SK-N-SH treated with all-trans-retinoic acid at 6 μM for 48 hours (cell line): ENCODE results near the gene KRT4.

Experiments used
- ATAC-seq: fragments of 200-7000 bp; cut with Tn5 transposase; 3 replicates; pipeline ENCODE4 v1.9.1; 2020; ENCODE audit warnings: mild to moderate bottlenecking, moderate library complexity
- ARNTL ChIP-seq: fragments of 450-650 bp; formaldehyde crosslinking; IDR thresholded peaks from 2 replicates; pipeline ENCODE4 v1.5.0; 2020; ENCODE audit warnings: low read depth, mild to moderate bottlenecking, moderate library complexity, borderline replicate concordance
- BACH2 ChIP-seq: fragments of 250-450 bp; sonication (Bioruptor Pico); IDR thresholded peaks from 2 replicates; pipeline ENCODE4 v1.9.0; 2021; ENCODE audit warnings: mild to moderate bottlenecking, borderline replicate concordance
- CSDC2 ChIP-seq: fragments of 250-450 bp; sonication (Bioruptor Pico); IDR thresholded peaks from 2 replicates; pipeline ENCODE4 v1.5.0; 2020; ENCODE audit warnings: mild to moderate bottlenecking, moderate library complexity
- ESRRG ChIP-seq: fragments of 250-450 bp; sonication (Bioruptor Pico); IDR thresholded peaks from 2 replicates; pipeline ENCODE4 v1.6.1; 2021; ENCODE audit warnings: mild to moderate bottlenecking
- GLIS3 ChIP-seq: fragments of 250-450 bp; sonication (Bioruptor Pico); IDR thresholded peaks from 2 replicates; pipeline ENCODE4 v1.5.0; 2020; ENCODE audit warnings: mild to moderate bottlenecking, moderate library complexity
- ISL1 ChIP-seq: fragments of 250-450 bp; sonication (Bioruptor Pico); IDR thresholded peaks from 2 replicates; pipeline ENCODE4 v2.1.2; 2022; ENCODE audit warnings: mild to moderate bottlenecking, moderate library complexity
- OSR1 ChIP-seq: fragments of 250-450 bp; sonication (Bioruptor Pico); IDR thresholded peaks from 2 replicates; pipeline ENCODE4 v1.8.0; 2022; ENCODE audit warnings: moderate library complexity, mild to moderate bottlenecking, inconsistent platforms
- PPARA ChIP-seq: fragments of 250-450 bp; sonication (Bioruptor Pico); IDR thresholded peaks from 2 replicates; pipeline ENCODE4 v1.5.0; 2020; ENCODE audit warnings: mild to moderate bottlenecking, borderline replicate concordance
- RARB ChIP-seq: fragments of 250-450 bp; sonication (Bioruptor Pico); IDR thresholded peaks from 2 replicates; pipeline ENCODE4 v1.8.0; 2021; ENCODE audit warnings: mild to moderate bottlenecking, moderate library complexity
- SNAI2 ChIP-seq: fragments of 250-450 bp; sonication (Bioruptor Pico); IDR thresholded peaks from 2 replicates; pipeline ENCODE4 v1.5.0; 2020; ENCODE audit warnings: mild to moderate bottlenecking, moderate library complexity
- TCF4 ChIP-seq: fragments of 250-450 bp; sonication (Bioruptor Pico); IDR thresholded peaks from 2 replicates; pipeline ENCODE4 v1.8.0; 2021; ENCODE audit warnings: mild to moderate bottlenecking, moderate library complexity, borderline replicate concordance
- TOX ChIP-seq: fragments of 250-450 bp; sonication (Bioruptor Pico); IDR thresholded peaks from 2 replicates; pipeline ENCODE4 v1.8.0; 2021; ENCODE audit warnings: mild to moderate bottlenecking, moderate library complexity, borderline replicate concordance
- ZC3H10 ChIP-seq: fragments of 250-450 bp; sonication (Bioruptor Pico); IDR thresholded peaks from 2 replicates; pipeline ENCODE4 v1.5.1; 2021; ENCODE audit warnings: mild to moderate bottlenecking, moderate library complexity
- ZFP3 ChIP-seq: fragments of 250-450 bp; sonication (Bioruptor Pico); IDR thresholded peaks from 2 replicates; pipeline ENCODE4 v1.5.0; 2020; ENCODE audit warnings: mild to moderate bottlenecking, moderate library complexity
- ZFP30 ChIP-seq: fragments of 450-650 bp; formaldehyde crosslinking; IDR thresholded peaks from 2 replicates; pipeline ENCODE4 v1.5.0; 2022; ENCODE audit warnings: mild to moderate bottlenecking, moderate library complexity
- ZNF565 ChIP-seq: fragments of 450-650 bp; formaldehyde crosslinking; conservative IDR thresholded peaks from 2 replicates; pipeline ENCODE4 v1.5.0; 2020; ENCODE audit warnings: low read depth, mild to moderate bottlenecking, moderate library complexity
- ZNF70 ChIP-seq: fragments of 450-650 bp; formaldehyde crosslinking; IDR thresholded peaks from 2 replicates; pipeline ENCODE4 v1.5.0; 2020; ENCODE audit warnings: mild to moderate bottlenecking, moderate library complexity
- ZNF8 ChIP-seq: fragments of 450-650 bp; formaldehyde crosslinking; IDR thresholded peaks from 2 replicates; pipeline ENCODE4 v1.5.0; 2020; ENCODE audit warnings: mild to moderate bottlenecking, moderate library complexity
- TF ChIP-seq, protein P1 (sequence below): fragments of 250-450 bp; sonication (Bioruptor Pico); IDR thresholded peaks from 2 replicates; pipeline ENCODE4 v1.8.0; 2020; ENCODE audit warnings: mild to moderate bottlenecking, moderate library complexity, borderline replicate concordance
- TF ChIP-seq, protein P2 (sequence below): fragments of 250-450 bp; sonication (Bioruptor Pico); IDR thresholded peaks from 2 replicates; pipeline ENCODE4 v1.5.1; 2020; ENCODE audit warnings: low read depth, mild to moderate bottlenecking, moderate library complexity
- TF ChIP-seq, protein P3 (sequence below): fragments of 250-450 bp; sonication (Bioruptor Pico); IDR thresholded peaks from 2 replicates; pipeline ENCODE4 v1.5.0; 2020; ENCODE audit warnings: mild to moderate bottlenecking, moderate library complexity
- TF ChIP-seq, protein P4 (sequence below): fragments of 250-450 bp; sonication (Bioruptor Pico); IDR thresholded peaks from 2 replicates; pipeline ENCODE4 v1.5.1; 2021; ENCODE audit warnings: mild to moderate bottlenecking, moderate library complexity
- TF ChIP-seq, protein P5 (sequence below): fragments of 250-450 bp; sonication (Bioruptor Pico); IDR thresholded peaks from 2 replicates; pipeline ENCODE4 v1.8.0; 2021; ENCODE audit warnings: low read depth, mild to moderate bottlenecking, moderate library complexity, borderline replicate concordance

KRT4 gene

DNA sequence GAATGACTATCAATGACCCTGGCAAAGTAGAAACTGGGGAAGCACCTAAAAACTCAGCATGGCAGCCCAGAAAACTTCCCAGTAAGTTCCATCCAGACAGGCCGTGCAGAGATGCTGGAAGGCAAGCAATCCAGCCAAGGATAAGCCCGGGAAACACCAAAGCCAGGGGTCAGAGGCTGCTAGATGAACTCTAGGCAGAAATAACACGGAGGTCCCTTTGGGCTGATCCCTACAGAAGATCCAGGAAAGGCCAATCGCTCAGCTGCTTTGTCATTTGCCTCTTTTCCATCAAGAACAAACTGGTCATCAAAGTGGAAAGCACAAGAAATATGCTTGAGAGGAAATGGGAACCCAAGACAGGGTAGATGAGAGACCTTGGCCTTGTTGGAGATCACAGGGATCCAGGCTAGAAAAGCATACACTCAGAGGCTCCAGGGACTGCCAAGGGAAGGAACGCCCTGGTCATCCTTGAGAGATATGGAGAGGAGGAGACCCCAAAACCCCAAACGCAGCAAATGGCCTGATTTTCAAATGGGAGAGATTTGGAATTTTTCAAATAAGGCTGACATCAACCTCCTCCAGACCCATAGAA is 13.7 kb upstream of the KRT4 start:
- no peak for ATAC-seq
- TF ChIP-seq TCF4 (CRISPR knock-in tag) (no peak), OSR1 (no peak), ZFP3 (no peak), ZC3H10 (CRISPR knock-in tag) (no peak), GLIS3 (CRISPR knock-in tag) (no peak), ISL1 (CRISPR knock-in tag) (no peak), RARB (no peak), ESRRG (no peak), SNAI2 (CRISPR knock-in tag) (no peak), ZNF565 (CRISPR knock-in tag) (no peak), TOX (CRISPR knock-in tag) (no peak), BACH2 (no peak), PPARA (CRISPR knock-in tag) (no peak), ZNF70 (CRISPR knock-in tag) (no peak), ARNTL (CRISPR knock-in tag) (no peak), ZNF8 (CRISPR knock-in tag) (no peak), CSDC2 (CRISPR knock-in tag) (no peak)
- TF ChIP-seq, protein P1, sequence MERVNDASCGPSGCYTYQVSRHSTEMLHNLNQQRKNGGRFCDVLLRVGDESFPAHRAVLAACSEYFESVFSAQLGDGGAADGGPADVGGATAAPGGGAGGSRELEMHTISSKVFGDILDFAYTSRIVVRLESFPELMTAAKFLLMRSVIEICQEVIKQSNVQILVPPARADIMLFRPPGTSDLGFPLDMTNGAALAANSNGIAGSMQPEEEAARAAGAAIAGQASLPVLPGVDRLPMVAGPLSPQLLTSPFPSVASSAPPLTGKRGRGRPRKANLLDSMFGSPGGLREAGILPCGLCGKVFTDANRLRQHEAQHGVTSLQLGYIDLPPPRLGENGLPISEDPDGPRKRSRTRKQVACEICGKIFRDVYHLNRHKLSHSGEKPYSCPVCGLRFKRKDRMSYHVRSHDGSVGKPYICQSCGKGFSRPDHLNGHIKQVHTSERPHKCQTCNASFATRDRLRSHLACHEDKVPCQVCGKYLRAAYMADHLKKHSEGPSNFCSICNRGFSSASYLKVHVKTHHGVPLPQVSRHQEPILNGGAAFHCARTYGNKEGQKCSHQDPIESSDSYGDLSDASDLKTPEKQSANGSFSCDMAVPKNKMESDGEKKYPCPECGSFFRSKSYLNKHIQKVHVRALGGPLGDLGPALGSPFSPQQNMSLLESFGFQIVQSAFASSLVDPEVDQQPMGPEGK (CRISPR knock-in tag): no peak
- TF ChIP-seq, protein P2, sequence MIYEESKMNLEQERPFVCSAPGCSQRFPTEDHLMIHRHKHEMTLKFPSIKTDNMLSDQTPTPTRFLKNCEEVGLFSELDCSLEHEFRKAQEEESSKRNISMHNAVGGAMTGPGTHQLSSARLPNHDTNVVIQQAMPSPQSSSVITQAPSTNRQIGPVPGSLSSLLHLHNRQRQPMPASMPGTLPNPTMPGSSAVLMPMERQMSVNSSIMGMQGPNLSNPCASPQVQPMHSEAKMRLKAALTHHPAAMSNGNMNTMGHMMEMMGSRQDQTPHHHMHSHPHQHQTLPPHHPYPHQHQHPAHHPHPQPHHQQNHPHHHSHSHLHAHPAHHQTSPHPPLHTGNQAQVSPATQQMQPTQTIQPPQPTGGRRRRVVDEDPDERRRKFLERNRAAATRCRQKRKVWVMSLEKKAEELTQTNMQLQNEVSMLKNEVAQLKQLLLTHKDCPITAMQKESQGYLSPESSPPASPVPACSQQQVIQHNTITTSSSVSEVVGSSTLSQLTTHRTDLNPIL (CRISPR knock-in tag): no peak
- TF ChIP-seq, protein P3, sequence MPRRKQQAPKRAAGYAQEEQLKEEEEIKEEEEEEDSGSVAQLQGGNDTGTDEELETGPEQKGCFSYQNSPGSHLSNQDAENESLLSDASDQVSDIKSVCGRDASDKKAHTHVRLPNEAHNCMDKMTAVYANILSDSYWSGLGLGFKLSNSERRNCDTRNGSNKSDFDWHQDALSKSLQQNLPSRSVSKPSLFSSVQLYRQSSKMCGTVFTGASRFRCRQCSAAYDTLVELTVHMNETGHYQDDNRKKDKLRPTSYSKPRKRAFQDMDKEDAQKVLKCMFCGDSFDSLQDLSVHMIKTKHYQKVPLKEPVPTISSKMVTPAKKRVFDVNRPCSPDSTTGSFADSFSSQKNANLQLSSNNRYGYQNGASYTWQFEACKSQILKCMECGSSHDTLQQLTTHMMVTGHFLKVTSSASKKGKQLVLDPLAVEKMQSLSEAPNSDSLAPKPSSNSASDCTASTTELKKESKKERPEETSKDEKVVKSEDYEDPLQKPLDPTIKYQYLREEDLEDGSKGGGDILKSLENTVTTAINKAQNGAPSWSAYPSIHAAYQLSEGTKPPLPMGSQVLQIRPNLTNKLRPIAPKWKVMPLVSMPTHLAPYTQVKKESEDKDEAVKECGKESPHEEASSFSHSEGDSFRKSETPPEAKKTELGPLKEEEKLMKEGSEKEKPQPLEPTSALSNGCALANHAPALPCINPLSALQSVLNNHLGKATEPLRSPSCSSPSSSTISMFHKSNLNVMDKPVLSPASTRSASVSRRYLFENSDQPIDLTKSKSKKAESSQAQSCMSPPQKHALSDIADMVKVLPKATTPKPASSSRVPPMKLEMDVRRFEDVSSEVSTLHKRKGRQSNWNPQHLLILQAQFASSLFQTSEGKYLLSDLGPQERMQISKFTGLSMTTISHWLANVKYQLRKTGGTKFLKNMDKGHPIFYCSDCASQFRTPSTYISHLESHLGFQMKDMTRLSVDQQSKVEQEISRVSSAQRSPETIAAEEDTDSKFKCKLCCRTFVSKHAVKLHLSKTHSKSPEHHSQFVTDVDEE (CRISPR knock-in tag): no peak

DNA sequence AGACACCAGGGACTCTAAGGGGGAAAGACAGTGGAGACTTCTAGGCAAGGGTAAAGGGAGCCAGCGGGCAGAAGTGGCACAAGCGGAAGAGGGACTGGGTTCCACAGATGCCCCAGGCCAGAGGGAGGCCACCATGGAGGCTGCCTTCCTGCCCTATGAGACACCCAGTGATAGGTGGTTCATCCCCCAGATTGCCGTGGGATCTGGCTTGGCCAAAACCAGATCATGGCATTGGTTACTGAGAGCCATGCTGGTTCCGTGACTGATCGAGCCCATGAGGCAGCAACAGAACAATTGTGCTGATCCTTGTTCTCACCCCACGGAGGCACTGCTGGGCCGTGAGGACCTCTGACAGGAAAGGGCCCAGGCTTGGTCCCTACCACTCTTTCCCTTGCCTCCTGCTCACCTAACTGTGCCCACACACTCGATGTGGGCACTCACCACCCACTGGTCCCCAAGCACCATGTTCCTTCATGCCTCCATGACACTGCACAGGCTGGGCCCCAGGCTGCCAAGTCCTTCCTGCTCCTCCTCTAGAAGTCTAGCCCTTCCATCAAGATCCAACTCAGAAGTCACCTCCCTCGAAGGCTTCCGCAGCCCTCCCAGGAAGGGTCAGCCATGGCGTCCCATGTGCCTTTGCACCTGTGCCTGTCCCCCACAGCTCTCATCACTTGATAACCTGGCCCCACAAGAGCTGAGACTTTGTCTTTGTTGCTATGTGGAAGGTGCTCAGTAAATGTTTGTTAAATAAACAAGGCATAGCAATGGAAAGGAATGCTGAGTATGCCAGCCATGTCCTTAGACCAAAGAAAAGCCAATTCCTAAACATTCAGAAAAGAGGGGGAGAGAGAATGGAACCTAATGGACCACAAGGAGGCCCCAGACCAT is 12.9 kb upstream of the KRT4 start:
- no peak for ATAC-seq
- no peak for TF ChIP-seq ZNF8 (CRISPR knock-in tag)
- TF ChIP-seq ZFP3: no peak
- TF ChIP-seq, protein P1 (CRISPR knock-in tag): no peak
- no peak for TF ChIP-seq ESRRG
- TF ChIP-seq, protein P4, sequence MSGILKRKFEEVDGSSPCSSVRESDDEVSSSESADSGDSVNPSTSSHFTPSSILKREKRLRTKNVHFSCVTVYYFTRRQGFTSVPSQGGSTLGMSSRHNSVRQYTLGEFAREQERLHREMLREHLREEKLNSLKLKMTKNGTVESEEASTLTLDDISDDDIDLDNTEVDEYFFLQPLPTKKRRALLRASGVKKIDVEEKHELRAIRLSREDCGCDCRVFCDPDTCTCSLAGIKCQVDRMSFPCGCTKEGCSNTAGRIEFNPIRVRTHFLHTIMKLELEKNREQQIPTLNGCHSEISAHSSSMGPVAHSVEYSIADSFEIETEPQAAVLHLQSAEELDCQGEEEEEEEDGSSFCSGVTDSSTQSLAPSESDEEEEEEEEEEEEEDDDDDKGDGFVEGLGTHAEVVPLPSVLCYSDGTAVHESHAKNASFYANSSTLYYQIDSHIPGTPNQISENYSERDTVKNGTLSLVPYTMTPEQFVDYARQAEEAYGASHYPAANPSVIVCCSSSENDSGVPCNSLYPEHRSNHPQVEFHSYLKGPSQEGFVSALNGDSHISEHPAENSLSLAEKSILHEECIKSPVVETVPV: no peak
- TF ChIP-seq, protein P2 (CRISPR knock-in tag): no peak
- TF ChIP-seq ZNF565 (CRISPR knock-in tag): no peak
- TF ChIP-seq ZNF70 (CRISPR knock-in tag): no peak
- no peak for TF ChIP-seq TCF4 (CRISPR knock-in tag)
- TF ChIP-seq ISL1 (CRISPR knock-in tag): no peak
- TF ChIP-seq ZC3H10 (CRISPR knock-in tag): no peak
- TF ChIP-seq ZFP30: no peak
- TF ChIP-seq CSDC2 (CRISPR knock-in tag): no peak
- TF ChIP-seq OSR1: no peak
- TF ChIP-seq BACH2: no peak
- TF ChIP-seq, protein P5, sequence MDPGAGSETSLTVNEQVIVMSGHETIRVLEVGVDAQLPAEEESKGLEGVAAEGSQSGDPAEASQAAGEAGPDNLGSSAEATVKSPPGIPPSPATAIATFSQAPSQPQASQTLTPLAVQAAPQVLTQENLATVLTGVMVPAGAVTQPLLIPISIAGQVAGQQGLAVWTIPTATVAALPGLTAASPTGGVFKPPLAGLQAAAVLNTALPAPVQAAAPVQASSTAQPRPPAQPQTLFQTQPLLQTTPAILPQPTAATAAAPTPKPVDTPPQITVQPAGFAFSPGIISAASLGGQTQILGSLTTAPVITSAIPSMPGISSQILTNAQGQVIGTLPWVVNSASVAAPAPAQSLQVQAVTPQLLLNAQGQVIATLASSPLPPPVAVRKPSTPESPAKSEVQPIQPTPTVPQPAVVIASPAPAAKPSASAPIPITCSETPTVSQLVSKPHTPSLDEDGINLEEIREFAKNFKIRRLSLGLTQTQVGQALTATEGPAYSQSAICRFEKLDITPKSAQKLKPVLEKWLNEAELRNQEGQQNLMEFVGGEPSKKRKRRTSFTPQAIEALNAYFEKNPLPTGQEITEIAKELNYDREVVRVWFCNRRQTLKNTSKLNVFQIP: no peak
- no peak for TF ChIP-seq RARB
- TF ChIP-seq ARNTL (CRISPR knock-in tag): no peak
